Head of caudate nucleus (tissue), 42 donors: ENCODE data around the gene TMEM115.
A peak's percentile ranks its signal among the peaks of the same experiment; 100 is the strongest.

Experiments used
- DNase-seq, 42 donors: peaks; one replicate each; pipeline versions ENCODE4 v3.0.0 to v3.0.0-alpha.2; 2020 to 2021; ENCODE audit warnings: mixed read lengths in 7 of 42
- intact Hi-C: fragments of 100-400 bp; cut with DNase I; formaldehyde crosslinking; loops from one replicate; pipeline ENCODE4 v1.15.0; 2022

TMEM115 gene

GRCh38 chr3:50340147-50340447, 19.2 kb downstream of the TMEM115 start:
- intact Hi-C loops: no loop called here
- no peak for DNase-seq

GRCh38 chr3:50339485-50340146, 19.7 kb downstream of the TMEM115 start:
- DNase-seq: no peak
- intact Hi-C loops: no loop called here

GRCh38 chr3:50338965-50339364, 20.4 kb downstream of the TMEM115 start:
- intact Hi-C loops: no loop called here
- no peak for DNase-seq

- intact Hi-C loops: no loop called here
- DNase-seq: peak; percentile 97 to 100 (median 99)
Observed at GRCh38 chr3:50337175-50337861, 22.0 kb downstream of the TMEM115 start.

GRCh38 chr3:50336452-50337174, 22.7 kb downstream of the TMEM115 start:
- intact Hi-C loops: no loop called here
- DNase-seq: peak in 2 of 42 donors; percentile 12 to 31

- DNase-seq: no peak
- intact Hi-C loops: no loop called here
Observed at GRCh38 chr3:50334339-50335075, 24.8 kb downstream of the TMEM115 start.

GRCh38 chr3:50333744-50334328, 25.5 kb downstream of the TMEM115 start:
- DNase-seq: no peak
- intact Hi-C loops: no loop called here

- intact Hi-C loops: no loop called here
- DNase-seq: no peak
Observed at GRCh38 chr3:50331364-50331907, 27.9 kb downstream of the TMEM115 start.

GRCh38 chr3:50330330-50330729, 29.0 kb downstream of the TMEM115 start:
- DNase-seq: no peak
- intact Hi-C loops: no loop called here

GRCh38 chr3:50327943-50328691, 31.2 kb downstream of the TMEM115 start, which contains the start of gene TUSC2:
TSS of gene TUSC2 (minus strand) at chr3:50328223. CDS start at chr3:50328099, 124 bp downstream.
- DNase-seq: peak; percentile 92 to 99 (median 98)

GRCh38 chr3:50327129-50327528, 32.2 kb downstream of the TMEM115 start:
- no peak for DNase-seq
- intact Hi-C loops: loop anchor here (5.0 to 10.0 kb wide), 3 partner anchors 35 to 102 kb away; partner anchors contain the start of genes IFRD2 and LSMEM2

More at GRCh38 chr3:50327943-50328691, 31.2 kb downstream of the TMEM115 start, which contains the start of gene TUSC2:
- intact Hi-C loops: loop anchor here (5.0 to 10.0 kb wide), 3 partner anchors 36 to 103 kb away; partner anchors contain the start of genes IFRD2 and LSMEM2

- no peak for DNase-seq
- intact Hi-C loops: loop anchor here (5.0 to 10.0 kb wide), 3 partner anchors 34 to 101 kb away; partner anchors contain the start of genes IFRD2 and LSMEM2
Observed at GRCh38 chr3:50326182-50326541, 33.2 kb downstream of the TMEM115 start.

- DNase-seq: no peak
- intact Hi-C loops: loop anchor here (5.0 to 10.0 kb wide), 3 partner anchors 33 to 101 kb away; partner anchors contain the start of genes IFRD2 and LSMEM2
Observed at GRCh38 chr3:50325497-50326181, 33.7 kb downstream of the TMEM115 start.

- no peak for DNase-seq
- intact Hi-C loops: loop anchor here (5.0 to 10.0 kb wide), 3 partner anchors 33 to 100 kb away; partner anchors contain the start of genes IFRD2 and LSMEM2
Observed at GRCh38 chr3:50325113-50325480, 34.2 kb downstream of the TMEM115 start.

GRCh38 chr3:50324351-50325112, 34.8 kb downstream of the TMEM115 start:
- peak in 41 of 42 donors; percentile 57 to 91 (median 77) for DNase-seq
- intact Hi-C loops: loop anchor here (5.0 to 10.0 kb wide), 3 partner anchors 32 to 100 kb away; partner anchors contain the start of genes IFRD2 and LSMEM2

GRCh38 chr3:50323614-50324199, 35.6 kb downstream of the TMEM115 start:
- peak in 1 of 42 donors; percentile 22 for DNase-seq
- intact Hi-C loops: loop anchor here (10.0 kb wide), 2 partner anchors 49 to 99 kb away; partner anchors contain the start of gene LSMEM2
